ENCODE results near the gene TTLL12.

- TF ChIP-seq, protein P1, sequence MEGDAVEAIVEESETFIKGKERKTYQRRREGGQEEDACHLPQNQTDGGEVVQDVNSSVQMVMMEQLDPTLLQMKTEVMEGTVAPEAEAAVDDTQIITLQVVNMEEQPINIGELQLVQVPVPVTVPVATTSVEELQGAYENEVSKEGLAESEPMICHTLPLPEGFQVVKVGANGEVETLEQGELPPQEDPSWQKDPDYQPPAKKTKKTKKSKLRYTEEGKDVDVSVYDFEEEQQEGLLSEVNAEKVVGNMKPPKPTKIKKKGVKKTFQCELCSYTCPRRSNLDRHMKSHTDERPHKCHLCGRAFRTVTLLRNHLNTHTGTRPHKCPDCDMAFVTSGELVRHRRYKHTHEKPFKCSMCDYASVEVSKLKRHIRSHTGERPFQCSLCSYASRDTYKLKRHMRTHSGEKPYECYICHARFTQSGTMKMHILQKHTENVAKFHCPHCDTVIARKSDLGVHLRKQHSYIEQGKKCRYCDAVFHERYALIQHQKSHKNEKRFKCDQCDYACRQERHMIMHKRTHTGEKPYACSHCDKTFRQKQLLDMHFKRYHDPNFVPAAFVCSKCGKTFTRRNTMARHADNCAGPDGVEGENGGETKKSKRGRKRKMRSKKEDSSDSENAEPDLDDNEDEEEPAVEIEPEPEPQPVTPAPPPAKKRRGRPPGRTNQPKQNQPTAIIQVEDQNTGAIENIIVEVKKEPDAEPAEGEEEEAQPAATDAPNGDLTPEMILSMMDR (conservative IDR thresholded peaks at IDR 0.05), result no peak
- TF ChIP-seq EZH2 (IDR thresholded peaks at IDR 0.05; ENCODE audit: low read depth), result no peak
Measured at GRCh38 chr22:43232445-43232844, 45.5 kb upstream of the TTLL12 start.
